ENCODE measurements around the gene PYGB.

- TF ChIP-seq, protein P1, sequence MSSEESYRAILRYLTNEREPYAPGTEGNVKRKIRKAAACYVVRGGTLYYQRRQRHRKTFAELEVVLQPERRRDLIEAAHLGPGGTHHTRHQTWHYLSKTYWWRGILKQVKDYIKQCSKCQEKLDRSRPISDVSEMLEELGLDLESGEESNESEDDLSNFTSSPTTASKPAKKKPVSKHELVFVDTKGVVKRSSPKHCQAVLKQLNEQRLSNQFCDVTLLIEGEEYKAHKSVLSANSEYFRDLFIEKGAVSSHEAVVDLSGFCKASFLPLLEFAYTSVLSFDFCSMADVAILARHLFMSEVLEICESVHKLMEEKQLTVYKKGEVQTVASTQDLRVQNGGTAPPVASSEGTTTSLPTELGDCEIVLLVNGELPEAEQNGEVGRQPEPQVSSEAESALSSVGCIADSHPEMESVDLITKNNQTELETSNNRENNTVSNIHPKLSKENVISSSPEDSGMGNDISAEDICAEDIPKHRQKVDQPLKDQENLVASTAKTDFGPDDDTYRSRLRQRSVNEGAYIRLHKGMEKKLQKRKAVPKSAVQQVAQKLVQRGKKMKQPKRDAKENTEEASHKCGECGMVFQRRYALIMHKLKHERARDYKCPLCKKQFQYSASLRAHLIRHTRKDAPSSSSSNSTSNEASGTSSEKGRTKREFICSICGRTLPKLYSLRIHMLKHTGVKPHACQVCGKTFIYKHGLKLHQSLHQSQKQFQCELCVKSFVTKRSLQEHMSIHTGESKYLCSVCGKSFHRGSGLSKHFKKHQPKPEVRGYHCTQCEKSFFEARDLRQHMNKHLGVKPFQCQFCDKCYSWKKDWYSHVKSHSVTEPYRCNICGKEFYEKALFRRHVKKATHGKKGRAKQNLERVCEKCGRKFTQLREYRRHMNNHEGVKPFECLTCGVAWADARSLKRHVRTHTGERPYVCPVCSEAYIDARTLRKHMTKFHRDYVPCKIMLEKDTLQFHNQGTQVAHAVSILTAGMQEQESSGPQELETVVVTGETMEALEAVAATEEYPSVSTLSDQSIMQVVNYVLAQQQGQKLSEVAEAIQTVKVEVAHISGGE (tag by site-specific recombination; conservative IDR thresholded peaks at IDR 0.05; ENCODE audit: low read depth) = no peak
- TF ChIP-seq, protein P2, sequence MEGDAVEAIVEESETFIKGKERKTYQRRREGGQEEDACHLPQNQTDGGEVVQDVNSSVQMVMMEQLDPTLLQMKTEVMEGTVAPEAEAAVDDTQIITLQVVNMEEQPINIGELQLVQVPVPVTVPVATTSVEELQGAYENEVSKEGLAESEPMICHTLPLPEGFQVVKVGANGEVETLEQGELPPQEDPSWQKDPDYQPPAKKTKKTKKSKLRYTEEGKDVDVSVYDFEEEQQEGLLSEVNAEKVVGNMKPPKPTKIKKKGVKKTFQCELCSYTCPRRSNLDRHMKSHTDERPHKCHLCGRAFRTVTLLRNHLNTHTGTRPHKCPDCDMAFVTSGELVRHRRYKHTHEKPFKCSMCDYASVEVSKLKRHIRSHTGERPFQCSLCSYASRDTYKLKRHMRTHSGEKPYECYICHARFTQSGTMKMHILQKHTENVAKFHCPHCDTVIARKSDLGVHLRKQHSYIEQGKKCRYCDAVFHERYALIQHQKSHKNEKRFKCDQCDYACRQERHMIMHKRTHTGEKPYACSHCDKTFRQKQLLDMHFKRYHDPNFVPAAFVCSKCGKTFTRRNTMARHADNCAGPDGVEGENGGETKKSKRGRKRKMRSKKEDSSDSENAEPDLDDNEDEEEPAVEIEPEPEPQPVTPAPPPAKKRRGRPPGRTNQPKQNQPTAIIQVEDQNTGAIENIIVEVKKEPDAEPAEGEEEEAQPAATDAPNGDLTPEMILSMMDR (tag by site-specific recombination; IDR thresholded peaks at IDR 0.05) = no peak
- TF ChIP-seq ZNF404 (tag by site-specific recombination; IDR thresholded peaks at IDR 0.05) = no peak
- no peak for TF ChIP-seq ZNF501 (tag by site-specific recombination; IDR thresholded peaks at IDR 0.05)
- TF ChIP-seq TRIM28 (IDR thresholded peaks at IDR 0.05; ENCODE audit: borderline replicate concordance, low read length) = no peak
- TF ChIP-seq REST (tag by site-specific recombination; IDR thresholded peaks at IDR 0.05) = no peak
- no peak for TF ChIP-seq ZNF610 (tag by site-specific recombination; IDR thresholded peaks at IDR 0.05; ENCODE audit: borderline replicate concordance)
- no peak for TF ChIP-seq ZNF10 (tag by site-specific recombination; IDR thresholded peaks at IDR 0.05)
- TF ChIP-seq, protein P3, sequence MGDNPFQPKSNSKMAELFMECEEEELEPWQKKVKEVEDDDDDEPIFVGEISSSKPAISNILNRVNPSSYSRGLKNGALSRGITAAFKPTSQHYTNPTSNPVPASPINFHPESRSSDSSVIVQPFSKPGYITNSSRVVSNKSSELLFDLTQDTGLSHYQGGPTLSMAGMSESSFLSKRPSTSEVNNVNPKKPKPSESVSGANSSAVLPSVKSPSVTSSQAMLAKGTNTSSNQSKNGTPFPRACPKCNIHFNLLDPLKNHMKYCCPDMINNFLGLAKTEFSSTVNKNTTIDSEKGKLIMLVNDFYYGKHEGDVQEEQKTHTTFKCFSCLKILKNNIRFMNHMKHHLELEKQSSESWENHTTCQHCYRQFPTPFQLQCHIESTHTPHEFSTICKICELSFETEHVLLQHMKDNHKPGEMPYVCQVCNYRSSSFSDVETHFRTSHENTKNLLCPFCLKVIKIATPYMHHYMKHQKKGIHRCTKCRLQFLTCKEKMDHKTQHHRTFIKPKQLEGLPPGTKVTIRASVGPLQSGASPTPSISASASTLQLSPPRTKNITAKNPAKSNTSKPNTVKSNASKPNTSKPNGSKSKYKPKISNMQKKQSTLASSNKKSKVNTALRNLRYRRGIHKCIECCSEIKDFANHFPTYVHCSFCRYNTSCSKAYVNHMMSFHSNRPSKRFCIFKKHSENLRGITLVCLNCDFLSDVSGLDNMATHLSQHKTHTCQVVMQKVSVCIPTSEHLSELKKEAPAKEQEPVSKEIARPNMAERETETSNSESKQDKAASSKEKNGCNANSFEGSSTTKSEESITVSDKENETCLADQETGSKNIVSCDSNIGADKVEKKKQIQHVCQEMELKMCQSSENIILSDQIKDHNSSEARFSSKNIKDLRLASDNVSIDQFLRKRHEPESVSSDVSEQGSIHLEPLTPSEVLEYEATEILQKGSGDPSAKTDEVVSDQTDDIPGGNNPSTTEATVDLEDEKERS (tag by site-specific recombination; IDR thresholded peaks at IDR 0.05) = no peak
- no peak for TF ChIP-seq ZNF174 (tag by site-specific recombination; IDR thresholded peaks at IDR 0.05)
Measured at GRCh38 chr20:25341716-25342680, 94.1 kb downstream of the PYGB start.
